HG03139 (cell line): ENCODE measurements around the gene SLC25A13.

Experiments used
- ATAC-seq: cut with Tn5 transposase; IDR thresholded peaks from one replicate; pipeline ENCODE4 v1.9.1; 2021; ENCODE audit not compliant: unreplicated experiment

SLC25A13 gene

DNA sequence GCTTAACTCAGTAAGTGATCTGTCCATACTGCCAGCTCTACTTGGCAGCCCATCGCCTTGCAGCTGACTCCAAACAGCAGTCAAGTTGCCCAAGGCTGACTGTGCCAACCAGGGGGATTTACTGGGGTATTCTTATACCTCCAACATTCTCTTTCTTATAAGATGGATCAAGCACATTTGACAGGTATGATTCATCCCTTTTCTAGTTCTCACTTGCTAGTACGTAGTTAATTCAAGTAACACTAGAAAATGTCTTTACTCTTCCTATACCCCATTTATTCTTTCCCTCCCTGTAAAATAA, 77.0 kb downstream of the SLC25A13 start:
- no peak for ATAC-seq

DNA sequence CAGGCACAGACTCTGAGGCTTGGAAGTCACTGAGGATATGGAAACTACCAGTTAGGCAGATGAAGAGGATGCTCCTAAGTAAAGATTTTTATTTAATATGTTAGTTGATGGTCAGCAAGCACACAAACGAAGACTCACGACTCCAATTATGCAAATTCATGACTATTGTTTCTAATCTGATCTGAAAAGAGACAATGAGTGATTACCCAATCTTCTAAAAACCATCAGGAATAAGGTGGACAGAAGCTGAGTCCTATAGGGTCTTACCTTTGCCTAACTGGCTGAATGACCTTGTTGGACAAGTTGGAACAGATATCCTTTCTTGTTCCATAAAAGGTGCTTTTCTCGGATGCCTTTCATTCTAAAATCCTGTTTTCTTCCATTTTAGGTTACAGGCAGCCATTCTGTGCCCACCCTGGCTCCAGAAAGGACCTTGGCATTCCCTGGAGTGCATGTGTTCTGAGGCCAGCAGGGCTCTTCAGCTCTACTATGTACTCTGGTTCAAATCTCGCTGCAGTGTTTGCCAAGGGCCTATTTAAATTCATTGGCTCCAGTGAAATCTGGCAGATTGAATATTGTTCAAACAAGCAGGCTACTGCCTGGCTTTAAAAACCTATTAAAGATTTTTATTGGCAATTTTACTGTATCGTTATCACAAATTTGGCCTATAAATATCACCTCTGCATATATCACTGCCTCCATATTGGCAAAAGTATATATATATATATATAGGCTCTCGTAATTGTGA, 77.5 kb downstream of the SLC25A13 start:
- no peak for ATAC-seq

DNA sequence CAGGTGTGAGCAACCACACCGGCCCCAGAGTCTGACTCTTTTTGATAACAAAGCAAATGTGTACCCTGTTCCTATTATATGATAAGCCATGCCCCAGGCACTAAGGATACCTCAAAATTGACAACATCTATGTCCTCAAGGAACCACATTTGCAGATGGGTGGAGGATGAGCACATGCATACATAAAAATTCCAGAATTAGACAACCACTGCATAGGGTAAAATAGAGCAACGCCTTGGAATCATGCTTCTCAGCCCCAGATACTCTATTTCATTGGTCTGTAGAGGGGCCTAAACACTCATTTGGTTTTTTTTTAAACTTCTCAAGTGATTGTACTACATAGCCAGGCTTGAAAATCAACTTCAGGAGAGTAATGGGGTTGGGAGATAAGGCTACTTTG, 78.7 kb downstream of the SLC25A13 start:
- no peak for ATAC-seq

DNA sequence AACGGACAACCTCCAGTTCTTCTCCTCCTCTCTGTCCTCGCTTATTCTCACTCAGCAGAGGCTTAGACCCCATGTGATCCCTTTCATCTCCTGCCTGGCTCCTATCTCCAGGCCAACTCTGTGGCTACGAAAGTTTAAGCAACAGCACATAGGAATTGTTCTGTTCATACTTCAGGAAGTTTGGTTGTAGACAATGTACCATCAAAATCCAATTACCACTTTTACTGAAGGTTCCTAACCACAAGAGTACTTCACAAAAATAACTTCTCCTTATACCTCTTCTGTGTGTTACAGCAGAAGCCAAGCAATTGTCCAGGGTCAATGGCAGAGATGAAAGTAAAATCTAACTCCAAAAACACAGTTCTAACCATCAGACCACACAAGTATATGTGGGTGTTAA, 80.0 kb downstream of the SLC25A13 start:
- ATAC-seq: no peak

DNA sequence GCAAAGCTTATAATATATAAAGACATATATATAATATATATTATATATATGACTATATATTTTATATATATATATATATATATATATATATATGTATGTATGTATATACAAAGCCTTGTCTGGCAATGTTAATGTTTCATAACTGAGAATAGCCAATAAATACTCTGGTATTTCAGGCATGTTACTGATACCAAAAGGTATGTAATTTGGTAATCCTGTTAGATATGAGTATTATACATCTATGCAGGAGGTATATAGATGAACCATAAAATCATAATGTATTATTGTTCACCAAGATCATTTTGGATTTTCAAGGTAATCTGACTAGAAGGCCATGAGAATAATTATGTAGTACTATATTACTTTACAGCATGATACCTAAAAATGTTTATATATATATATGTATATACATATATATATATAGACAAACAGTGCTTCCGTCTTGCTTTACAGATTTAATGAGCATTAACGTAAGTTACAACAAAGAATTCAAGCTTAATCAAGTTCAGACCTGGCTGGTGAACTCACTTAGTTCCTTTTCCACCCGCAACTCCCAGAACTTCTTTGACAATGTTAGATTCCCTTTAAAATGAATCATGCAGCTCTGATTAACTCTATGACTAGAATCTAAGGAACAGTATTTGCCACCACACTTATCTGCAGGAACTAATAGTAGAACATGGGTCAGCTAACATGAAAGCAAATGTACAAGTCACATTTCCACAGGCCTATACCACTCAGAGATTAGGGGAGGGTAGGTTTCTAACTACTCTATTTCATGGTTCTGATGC, 82.7 kb downstream of the SLC25A13 start:
- ATAC-seq: no peak

DNA sequence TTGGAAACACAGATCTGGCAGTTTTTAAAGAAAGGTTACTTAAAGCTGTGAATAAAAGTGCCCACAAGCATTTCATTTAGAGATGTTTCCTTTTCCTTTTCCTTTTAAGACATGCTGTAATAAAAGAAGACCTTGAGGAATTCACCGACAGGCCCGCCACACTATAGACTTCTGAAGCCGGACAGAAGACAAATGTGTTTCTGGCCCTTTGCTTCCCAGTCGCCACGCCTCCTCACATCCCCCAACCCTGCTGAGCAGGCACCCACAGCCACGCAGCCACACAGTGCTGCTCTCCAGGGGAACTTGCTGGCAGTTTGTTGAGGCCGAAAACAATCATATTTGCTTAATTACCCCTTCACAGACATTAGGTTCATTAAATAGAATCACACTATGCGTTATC, 83.4 kb downstream of the SLC25A13 start:
- no peak for ATAC-seq

DNA sequence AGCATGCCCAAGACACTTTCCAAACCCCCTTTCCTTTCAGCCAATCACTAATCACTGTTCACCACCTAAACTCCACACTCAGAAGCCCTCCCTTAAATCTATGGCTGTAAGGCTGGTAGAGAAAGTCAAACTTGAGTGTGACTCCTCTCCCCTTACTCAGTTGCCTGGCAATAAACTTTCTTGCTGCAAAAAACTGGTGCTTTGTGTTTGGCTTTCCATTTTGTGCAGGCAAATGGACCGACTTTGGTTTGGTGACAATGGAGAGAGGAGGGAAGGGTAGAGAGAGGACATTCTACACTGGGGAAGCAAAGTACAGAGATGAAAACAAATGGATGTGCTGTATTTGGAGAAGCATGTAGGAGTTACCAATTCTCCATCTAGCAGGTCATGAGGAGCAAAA, 84.9 kb downstream of the SLC25A13 start:
- ATAC-seq: no peak

DNA sequence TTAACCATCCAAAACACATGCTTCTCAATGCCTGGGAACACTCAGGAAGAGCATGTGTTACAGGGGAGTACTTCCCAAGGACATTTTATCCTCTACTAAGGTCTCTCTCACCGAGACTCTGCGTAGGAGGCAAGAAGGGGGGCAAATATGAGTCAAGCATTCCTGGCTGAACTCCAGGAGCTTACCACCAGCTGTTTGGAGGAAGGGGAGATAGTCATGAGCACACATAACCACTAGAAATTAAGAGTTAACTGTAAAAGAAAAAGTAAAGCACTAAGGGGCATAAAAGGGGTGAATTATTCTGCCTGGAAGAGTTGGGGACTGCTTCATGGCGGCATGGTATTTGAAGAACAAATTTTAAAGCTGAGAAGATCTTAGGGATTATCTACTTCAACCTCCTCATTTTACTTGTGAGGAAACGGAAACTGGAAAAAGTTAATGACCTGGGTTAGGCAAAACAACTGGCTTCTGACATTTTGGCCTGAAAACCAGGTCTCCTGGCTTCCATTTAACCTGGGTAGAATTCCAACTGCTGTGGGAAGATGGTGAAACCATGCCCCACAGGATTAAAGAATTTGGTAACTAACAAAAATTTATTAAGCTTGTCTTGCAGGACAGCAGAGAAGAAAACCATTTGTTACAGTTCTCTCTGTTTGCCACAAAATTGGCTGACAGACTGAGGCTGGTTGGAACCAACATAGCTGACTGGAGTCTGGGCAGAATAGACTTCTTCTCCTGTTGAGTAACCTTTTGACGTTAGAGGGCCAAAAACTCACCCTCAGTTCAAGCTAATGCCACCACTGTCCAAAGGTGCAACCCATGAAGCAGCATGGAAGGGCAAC, 85.5 kb downstream of the SLC25A13 start:
- no peak for ATAC-seq

DNA sequence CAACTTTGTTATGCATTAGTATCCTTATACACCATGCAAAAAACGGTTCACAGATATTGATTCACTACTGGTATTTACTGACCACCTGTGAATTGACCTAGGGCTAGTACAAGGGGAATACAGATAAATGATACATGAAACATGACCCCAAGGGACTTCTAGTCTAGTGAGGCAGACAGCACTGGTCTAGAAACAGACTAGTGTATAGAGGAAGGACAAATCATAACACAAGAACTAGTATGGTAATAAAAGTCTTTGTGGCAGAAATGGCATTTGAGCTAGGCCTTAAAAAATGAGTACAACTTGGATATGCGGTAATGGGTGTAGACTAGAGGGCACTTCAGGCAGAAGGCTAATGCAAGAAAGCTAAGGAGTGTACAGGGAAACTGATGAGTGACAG, 86.6 kb downstream of the SLC25A13 start:
- peak; percentile 44 for ATAC-seq

DNA sequence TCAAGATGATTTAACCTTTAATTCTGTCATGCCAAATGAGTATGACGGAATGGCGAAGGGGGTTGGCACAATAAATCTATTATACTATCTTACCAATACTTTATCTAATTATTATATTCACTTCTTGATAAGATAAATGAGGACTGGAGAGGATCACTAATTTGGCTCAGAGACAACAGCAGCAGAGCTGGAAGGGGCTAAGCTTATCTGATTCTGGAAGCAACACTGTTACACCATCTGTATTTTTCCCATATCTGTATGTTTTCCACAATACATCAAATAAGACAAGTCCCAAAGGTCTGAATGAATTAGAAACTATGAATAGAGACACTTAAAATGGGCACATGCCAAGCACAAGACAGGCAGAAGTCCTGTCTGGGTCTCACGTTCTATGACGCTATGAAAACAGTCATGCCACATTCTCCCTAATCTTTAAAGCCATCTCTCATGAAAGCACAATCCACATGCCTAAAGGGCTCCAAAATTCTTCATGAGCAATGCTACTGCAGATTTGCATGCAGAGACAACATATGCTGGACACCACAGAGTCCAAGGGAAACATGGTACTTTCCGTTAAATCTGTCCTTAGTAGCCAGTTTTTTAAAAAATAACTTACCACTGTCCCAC, 88.3 kb downstream of the SLC25A13 start:
- no peak for ATAC-seq

DNA sequence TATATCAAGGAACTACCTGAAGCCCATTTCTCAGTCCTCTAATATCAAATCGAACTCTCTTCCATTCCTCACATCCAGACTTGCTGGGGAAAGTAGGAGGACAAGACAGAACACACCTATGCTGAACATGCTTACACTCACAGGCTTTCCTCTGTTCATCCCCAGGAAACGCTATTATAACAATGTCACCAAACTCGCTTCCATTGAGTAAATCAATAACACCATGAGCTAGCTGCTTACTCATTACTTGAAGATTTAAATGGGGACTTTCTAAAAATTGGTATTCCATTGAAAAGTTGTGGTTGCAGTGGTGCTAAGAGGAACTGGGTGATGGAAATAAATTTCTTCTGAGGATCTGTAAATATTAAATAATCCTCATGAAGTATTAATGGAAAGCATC, 88.8 kb downstream of the SLC25A13 start:
- no peak for ATAC-seq

DNA sequence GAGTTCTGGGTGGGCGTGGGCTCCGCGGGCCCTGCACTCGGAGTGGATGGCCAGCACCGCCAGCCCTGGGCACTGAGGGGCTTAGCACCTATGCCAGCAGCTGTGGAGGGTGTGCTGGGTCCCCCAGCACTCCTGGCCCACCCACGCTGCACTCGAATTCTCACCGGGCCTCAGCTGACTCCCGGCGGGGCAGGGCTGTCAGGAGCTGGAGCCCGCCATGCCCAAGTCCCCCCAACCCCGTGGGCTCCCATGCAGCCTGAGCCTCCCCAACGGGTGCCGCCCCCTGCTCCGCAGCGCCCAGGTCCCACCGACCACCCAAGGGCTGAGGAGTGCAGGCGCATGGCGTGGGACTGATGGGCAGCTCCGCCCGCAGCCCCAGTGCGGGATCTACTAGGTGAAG, 93.1 kb downstream of the SLC25A13 start:
- ATAC-seq: no peak

DNA sequence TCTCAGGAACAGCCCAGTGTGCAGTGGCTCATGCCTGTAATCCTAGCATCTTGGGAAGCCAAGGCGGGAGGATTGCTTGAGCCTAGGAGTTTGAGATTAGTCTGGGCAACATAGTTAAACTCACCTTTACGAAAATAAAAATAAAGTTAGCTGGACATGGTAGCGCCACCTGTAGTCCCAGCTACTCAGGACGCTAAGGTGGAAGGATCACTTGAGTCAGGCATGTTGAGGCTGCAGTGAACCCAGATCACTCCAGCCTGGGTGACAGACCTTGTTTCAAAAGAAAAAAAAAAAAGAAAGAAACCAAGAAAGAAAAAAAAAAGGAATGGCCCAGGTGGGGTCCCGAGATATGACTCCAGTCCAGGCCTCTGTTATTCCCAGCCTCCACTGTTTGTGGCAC, 96.6 kb downstream of the SLC25A13 start:
- ATAC-seq: no peak

DNA sequence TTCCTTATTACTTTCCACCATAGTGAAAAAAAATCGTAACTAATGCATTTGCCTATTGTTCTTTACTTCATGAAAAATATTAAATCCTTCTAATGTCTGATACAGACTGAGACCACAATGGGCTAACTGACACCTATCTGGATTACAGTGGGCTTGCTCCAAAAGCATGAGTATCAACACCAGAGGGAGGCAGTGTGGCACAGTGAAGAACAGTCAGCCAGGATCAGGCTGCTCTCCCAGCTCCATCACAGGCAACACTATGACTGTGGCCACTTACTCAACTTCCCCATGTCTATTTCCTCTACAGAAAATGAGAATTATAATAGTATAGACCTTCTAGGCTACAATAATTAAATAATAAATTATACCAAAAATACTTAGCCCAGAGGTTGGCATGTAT, 97.2 kb downstream of the SLC25A13 start:
- ATAC-seq: no peak

DNA sequence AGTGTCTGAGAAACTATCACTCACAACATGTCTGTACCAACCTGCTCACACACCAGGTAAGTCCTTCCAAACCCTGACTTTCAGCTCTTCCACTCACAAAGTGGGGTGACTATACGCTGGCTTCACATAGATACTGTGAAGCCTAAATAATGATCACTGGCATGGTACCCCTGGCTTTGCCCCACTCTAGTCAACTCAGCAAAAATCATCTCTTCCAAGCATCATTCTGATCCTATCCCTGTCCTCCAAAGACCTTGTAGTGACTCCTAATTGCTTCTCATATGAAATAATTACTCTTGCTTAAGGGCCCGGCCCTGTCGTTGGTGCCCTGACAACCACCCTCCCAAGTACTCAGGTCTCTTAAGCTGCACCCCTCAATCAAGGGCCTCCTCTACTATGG, 97.8 kb downstream of the SLC25A13 start:
- no peak for ATAC-seq

DNA sequence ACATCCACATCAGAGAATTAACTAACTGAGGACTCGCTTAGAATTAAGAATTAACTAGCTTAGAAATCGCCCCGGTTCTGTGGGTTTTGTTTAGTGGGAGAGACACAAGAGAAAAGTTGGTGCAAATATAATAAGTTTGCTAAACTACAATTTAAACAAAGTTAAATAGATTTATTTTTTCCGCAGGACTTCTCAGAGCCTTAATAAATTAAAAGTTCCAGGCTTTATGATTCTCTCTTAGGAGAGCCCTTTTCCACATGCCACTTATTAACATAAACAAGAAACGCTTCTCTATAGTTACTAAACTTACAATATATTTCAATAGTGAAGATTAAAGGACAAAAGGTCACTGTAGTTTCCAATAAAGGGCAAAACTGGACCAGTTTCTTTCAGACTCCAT, 100.0 kb downstream of the SLC25A13 start:
- no peak for ATAC-seq

DNA sequence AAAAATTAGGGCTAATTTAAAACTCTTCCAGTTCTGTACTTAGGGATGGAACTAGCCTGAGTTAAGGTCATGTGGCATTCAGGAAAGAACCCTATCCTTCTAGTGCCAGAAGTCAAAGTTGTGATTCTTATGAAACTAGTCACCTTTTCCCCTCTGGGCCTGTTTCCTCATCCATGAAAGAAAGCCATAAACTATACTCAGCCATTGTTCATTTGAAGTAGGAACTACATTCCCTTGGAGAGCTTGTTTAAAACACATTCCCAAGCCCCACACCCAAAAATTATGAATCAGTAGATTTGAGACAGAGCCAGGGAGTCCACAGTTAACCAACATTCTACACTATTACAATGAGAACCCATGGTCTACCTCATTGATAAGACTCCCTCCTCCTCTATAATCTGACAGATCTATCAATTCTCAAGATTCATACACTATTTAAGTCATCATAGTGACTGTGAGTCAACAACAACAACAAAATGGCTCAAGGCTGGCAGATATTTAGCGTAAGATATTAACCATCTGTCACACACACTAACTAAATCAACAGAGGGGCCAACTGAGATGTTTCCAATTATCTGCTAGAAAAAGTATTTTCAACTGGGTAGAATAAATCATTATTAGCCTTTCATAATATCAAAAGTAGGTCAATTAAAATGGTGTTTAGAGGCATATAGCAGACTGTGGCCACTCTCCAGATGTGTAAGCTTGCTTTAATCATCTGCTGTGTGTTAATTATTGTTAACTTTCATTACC, 102.3 kb downstream of the SLC25A13 start:
- no peak for ATAC-seq

DNA sequence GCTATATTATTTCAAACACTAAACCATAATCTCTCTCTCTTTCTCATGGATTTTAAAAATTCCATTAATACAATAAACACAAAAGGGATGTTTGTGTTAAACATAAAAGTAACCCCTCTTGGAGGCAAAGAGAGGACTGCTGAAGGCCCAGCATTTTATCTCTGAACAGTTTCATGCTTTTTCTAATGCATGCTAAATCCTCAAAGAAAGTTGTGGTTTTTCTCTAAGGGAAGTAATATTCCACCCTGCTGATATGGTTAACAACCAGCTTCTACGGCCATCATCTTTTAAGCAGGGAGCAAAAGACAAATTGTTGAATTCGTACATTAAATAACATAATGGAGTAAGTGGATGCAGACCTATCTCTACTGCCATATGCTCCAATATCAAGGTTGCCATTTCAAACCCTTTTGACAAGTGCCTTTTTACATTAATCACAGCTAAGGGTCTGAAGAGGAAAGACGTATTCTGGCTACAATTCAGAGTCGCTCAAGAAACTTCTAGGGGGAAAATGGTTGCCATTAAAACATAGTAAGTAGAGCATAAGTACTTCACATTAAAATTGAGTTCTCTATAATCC, 103.1 kb downstream of the SLC25A13 start:
- no peak for ATAC-seq

DNA sequence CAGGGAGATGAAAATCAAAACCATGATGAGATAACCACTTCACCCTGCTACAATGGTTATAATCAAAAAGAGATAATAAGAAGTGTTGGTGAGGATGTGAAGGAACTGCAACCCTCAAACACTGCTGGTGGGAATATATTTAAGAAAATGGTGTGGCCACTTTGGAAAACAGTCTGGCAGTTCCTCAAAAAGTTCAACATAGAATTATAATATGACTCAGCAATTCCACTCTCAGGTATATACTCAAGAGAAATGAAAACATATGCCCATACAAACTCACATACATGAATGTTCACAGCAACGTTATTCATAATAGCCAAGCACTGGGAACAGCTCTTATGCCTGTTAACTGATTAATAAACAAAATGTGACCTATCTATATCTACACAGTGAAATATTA, 104.8 kb downstream of the SLC25A13 start:
- no peak for ATAC-seq

DNA sequence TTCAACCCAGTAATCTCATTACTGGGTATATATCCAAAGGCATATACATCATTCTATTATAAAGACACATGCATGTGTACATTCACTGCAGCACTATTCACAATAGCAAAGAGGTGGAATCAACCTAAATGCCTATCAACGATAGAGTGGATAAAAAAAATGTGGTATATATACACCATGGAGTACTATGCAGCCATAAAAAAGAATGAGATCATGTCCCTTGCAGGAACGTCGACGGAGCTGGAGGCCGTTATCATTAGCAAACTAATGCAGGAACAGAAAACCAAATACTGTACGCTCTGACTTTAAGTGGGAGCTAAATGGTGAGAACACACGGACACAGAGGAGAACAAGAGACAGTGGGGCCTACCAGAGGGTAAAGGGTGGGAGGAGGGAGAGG, 105.5 kb downstream of the SLC25A13 start:
- ATAC-seq: no peak
